Vagina (tissue), 2 donors: ENCODE measurements around the gene DCBLD2.

Source experiments
- POLR2A ChIP-seq, 2 donors: fragments of 450-650 bp; IDR thresholded peaks; one replicate each; pipeline ENCODE4 v1.6.1; 2017; ENCODE audit warnings: antibody characterized with exemption in 2 of 2, mild to moderate bottlenecking in 2 of 2, moderate library complexity in 2 of 2
- TF ChIP-seq, protein P1 (sequence below), 3 experiments: fragments of 450-650 bp in 2 of 3; fragments of 200-600 bp in 1 of 3; sonication (generic) in 1 of 3; IDR thresholded peaks; one replicate each; pipeline ENCODE4 v1.5.1; 2017 to 2019; ENCODE audit warnings: antibody characterized with exemption in 3 of 3, mild to moderate bottlenecking in 2 of 3, moderate library complexity in 2 of 3

- TF ChIP-seq, protein P1, sequence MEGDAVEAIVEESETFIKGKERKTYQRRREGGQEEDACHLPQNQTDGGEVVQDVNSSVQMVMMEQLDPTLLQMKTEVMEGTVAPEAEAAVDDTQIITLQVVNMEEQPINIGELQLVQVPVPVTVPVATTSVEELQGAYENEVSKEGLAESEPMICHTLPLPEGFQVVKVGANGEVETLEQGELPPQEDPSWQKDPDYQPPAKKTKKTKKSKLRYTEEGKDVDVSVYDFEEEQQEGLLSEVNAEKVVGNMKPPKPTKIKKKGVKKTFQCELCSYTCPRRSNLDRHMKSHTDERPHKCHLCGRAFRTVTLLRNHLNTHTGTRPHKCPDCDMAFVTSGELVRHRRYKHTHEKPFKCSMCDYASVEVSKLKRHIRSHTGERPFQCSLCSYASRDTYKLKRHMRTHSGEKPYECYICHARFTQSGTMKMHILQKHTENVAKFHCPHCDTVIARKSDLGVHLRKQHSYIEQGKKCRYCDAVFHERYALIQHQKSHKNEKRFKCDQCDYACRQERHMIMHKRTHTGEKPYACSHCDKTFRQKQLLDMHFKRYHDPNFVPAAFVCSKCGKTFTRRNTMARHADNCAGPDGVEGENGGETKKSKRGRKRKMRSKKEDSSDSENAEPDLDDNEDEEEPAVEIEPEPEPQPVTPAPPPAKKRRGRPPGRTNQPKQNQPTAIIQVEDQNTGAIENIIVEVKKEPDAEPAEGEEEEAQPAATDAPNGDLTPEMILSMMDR (IDR thresholded peaks at IDR 0.05): no peak
- no peak for TF ChIP-seq POLR2A (IDR thresholded peaks at IDR 0.05)
These were observed 102.7 kb downstream of the DCBLD2 start for GRCh38 chr3:98798820-98799219.
